SK-N-SH treated with all-trans-retinoic acid at 6 μM for 48 hours (cell line): ENCODE measurements around the gene LIMCH1.

ENCODE experiments used
- ARNTL ChIP-seq: fragments of 450-650 bp; formaldehyde crosslinking; IDR thresholded peaks from 2 replicates; pipeline ENCODE4 v1.5.0; 2020; ENCODE audit warnings: low read depth, mild to moderate bottlenecking, moderate library complexity, borderline replicate concordance
- POU6F1 ChIP-seq: fragments of 250-450 bp; sonication (Bioruptor Pico); IDR thresholded peaks from 2 replicates; pipeline ENCODE4 v1.8.0; 2021; ENCODE audit warnings: low read depth, mild to moderate bottlenecking, moderate library complexity, borderline replicate concordance
- PPARA ChIP-seq: fragments of 250-450 bp; sonication (Bioruptor Pico); IDR thresholded peaks from 2 replicates; pipeline ENCODE4 v1.5.0; 2020; ENCODE audit warnings: mild to moderate bottlenecking, borderline replicate concordance
- ZFP3 ChIP-seq: fragments of 250-450 bp; sonication (Bioruptor Pico); IDR thresholded peaks from 2 replicates; pipeline ENCODE4 v1.5.0; 2020; ENCODE audit warnings: mild to moderate bottlenecking, moderate library complexity
- ZFP30 ChIP-seq: fragments of 450-650 bp; formaldehyde crosslinking; IDR thresholded peaks from 2 replicates; pipeline ENCODE4 v1.5.0; 2022; ENCODE audit warnings: mild to moderate bottlenecking, moderate library complexity

- no peak for TF ChIP-seq ZFP30 (CRISPR knock-in tag)
- no peak for TF ChIP-seq ARNTL
- no peak for TF ChIP-seq PPARA
- TF ChIP-seq POU6F1: no peak
- no peak for TF ChIP-seq ZFP3 (CRISPR knock-in tag)
Measured at GRCh38 chr4:41633321-41633720, 95.4 kb downstream of the LIMCH1 start.
